T-helper 2 cell treated with Interferon-gamma antibody and Interleukin-4, amounts not matched to agents 100 ng/mL and 5 ng/mL, for 36 hours (primary cell): ENCODE results near the gene CAV3. TPM values are rescaled to one million over a fixed set of nuclear protein-coding genes. Genes with fewer than 3 reads are reported as not detected.

Source experiments
- intact Hi-C: fragments of 100-400 bp; cut with micrococcal nuclease; formaldehyde crosslinking; loops from one replicate; pipeline ENCODE4 v1.15.1; 2023
- total RNA-seq: library from RNA; stranded (reverse); gene quantifications from 2 replicates; pipeline ENCODE4 v1.2.3, GENCODE V29; 2022

The CAV3 gene
- total RNA-seq, 1 donor from 2014 or later, result not detected

DNA sequence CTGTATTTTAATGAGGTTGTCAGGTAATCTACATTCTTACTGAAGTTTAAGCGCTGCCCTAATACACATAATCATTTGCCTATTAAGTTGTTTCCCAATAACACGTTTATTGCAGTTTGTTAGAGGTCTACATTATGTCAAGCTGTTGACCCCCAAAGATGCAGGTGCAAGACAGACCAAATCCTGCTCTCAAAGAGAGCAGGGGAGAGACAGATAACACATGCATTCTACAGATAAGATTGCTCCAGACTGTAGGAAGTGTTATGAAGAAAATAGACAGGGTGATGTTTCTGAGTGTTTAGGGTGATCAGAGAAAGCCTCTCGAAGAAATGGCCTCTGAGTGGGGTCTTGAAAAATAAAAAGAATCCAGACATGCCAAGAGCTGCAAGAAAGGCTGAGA is 60.6 kb downstream of the CAV3 start:
- intact Hi-C loops, result no loop called here

Other genes starting within 250 kb of the CAV3 start
- gene LMCD1, start 232.0 kb upstream of the CAV3 start, total RNA-seq, result 1.1 and 1.2 TPM in 2 replicates
- 0.27 and 0.43 TPM in 2 replicates for gene SSUH2, start 89.0 kb upstream of the CAV3 start, total RNA-seq
- 1.2 and 1.4 TPM in 2 replicates for gene OXTR, start 35.8 kb downstream of the CAV3 start, total RNA-seq
- gene RAD18, start 229.7 kb downstream of the CAV3 start, total RNA-seq, result 34.5 and 35.0 TPM in 2 replicates